Activated naive CD4-positive, alpha-beta T cell treated with anti-CD3 and anti-CD28 coated beads, Interleukin-2, amount 10 ng/mL, durations not matched to agents 7 days and 5 days (primary cell): ENCODE measurements around the gene PPCDC.

ENCODE experiments used
- CTCF ChIA-PET: fragments of 350-600 bp; sonication (Branson Sonifier 250); formaldehyde crosslinking; loops from one replicate; lab custom pipeline; 2021; ENCODE audit warnings: antibody characterized with exemption; lab: Charles Lee
- DNase-seq: peaks from one replicate; pipeline ENCODE4 v3.0.0-alpha.2; 2020
- H3K27ac Mint-ChIP-seq: one replicate; pipeline ENCODE4 v1.8.0; 2021; ENCODE audit warnings: mild to moderate bottlenecking, moderate library complexity, mixed read lengths
- H3K27me3 Mint-ChIP-seq: one replicate; pipeline ENCODE4 v1.8.0; 2021; ENCODE audit warnings: mild to moderate bottlenecking, mixed read lengths
- H3K36me3 Mint-ChIP-seq: one replicate; pipeline ENCODE4 v1.8.0; 2021; ENCODE audit warnings: mixed read lengths
- H3K4me1 Mint-ChIP-seq: one replicate; pipeline ENCODE4 v1.8.0; 2021; ENCODE audit warnings: mixed read lengths
- H3K4me3 Mint-ChIP-seq: one replicate; pipeline ENCODE4 v1.8.0; 2021; ENCODE audit warnings: mild to moderate bottlenecking, moderate library complexity, mixed read lengths
- H3K9me3 Mint-ChIP-seq: one replicate; pipeline ENCODE4 v1.8.0; 2021; ENCODE audit warnings: mixed read lengths

Gene PPCDC

GRCh38 chr15:75056036-75056435 is 32.6 kb downstream of the PPCDC start:
- no peak overlapping the region for H3K4me3 Mint-ChIP-seq
- H3K27ac Mint-ChIP-seq: no peak overlapping the region
- H3K4me1 Mint-ChIP-seq: peaks cover 14% of the 10 kb centered on the region
- peaks cover under 1% of the 10 kb centered on the region for H3K36me3 Mint-ChIP-seq
- no peak for DNase-seq
- CTCF ChIA-PET: interaction anchor here (1.1 to 3.2 kb wide), 2 partner anchors 13 to 148 kb away, joined by 3 to 10 read pairs; no protein-coding TSS in a partner anchor
- no peaks in the 10 kb centered on the region for H3K27me3 Mint-ChIP-seq
- no peaks in the 10 kb centered on the region for H3K9me3 Mint-ChIP-seq

DNA sequence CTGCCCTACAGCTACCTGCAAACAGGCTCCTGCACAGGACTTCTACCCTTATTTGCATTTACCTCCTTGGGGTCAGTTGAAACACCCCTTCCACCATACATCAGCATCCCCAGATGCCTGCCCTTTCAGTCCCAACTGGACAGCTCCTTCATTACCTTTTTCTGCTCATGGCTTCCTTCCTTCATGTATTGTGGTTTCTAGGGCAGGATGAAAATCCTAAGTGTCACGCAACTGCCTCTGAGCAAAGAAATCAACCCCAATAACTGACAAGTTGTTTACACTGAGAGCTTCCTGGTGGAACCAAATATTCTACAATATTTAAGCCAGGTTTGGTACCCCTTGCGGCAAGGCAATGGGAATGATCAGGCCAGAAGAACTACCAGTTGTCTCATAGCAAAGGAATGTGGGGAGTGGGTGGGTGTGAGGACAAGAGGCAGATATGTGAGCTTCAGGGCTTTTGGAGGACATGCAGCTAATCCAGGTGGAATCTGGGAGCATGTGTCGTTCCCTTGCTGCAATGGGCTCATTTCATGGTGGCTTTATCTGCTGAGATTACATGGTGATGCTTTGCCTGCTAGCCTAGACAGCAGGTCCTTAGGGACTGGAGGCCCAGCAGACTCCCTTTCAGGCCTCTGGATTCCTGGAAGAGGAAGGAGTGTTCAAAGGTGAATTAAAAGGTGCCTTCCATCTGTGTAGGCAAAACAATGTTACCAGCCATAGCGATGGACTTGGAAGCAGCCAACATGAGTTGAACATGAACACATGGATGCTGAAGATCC is 34.9 kb downstream of the PPCDC start:
- Mint-ChIP-seq H3K4me1 (peaks cover 21% of the 10 kb centered on the region), H3K36me3 (peaks cover under 1% of the 10 kb centered on the region), H3K4me3 (no peak overlapping the region), H3K27ac (no peak overlapping the region), H3K27me3 (no peaks in the 10 kb centered on the region), H3K9me3 (no peaks in the 10 kb centered on the region)
- no peak for DNase-seq
- CTCF ChIA-PET: interaction anchor here (1.0 to 3.2 kb wide), 3 partner anchors 15 to 146 kb away, joined by 3 to 10 read pairs (median 4); partner anchors contain the start of gene C15orf39

- no peak for DNase-seq
- peaks cover 23% of the 10 kb centered on the region for H3K4me1 Mint-ChIP-seq
- CTCF ChIA-PET: no interaction called here
- H3K27ac Mint-ChIP-seq: no peak overlapping the region
- H3K27me3 Mint-ChIP-seq: peaks cover 10% of the 10 kb centered on the region
- H3K9me3 Mint-ChIP-seq: no peaks in the 10 kb centered on the region
- peaks cover 2% of the 10 kb centered on the region for H3K36me3 Mint-ChIP-seq
- no peak overlapping the region for H3K4me3 Mint-ChIP-seq
Observed at GRCh38 chr15:75059607-75060006, 36.2 kb downstream of the PPCDC start.

- CTCF ChIA-PET: interaction anchor here (1.8 kb wide), 1 partner anchor 18 kb away, joined by 4 read pairs; no protein-coding TSS in a partner anchor
- Mint-ChIP-seq H3K27ac (no peak overlapping the region), H3K9me3 (peaks cover under 1% of the 10 kb centered on the region), H3K36me3 (peaks cover 8% of the 10 kb centered on the region), H3K4me3 (no peak overlapping the region), H3K4me1 (peaks cover 36% of the 10 kb centered on the region), H3K27me3 (peaks cover 17% of the 10 kb centered on the region)
- DNase-seq: no peak
Observed at GRCh38 chr15:75061272-75061671, 37.9 kb downstream of the PPCDC start.

- Mint-ChIP-seq H3K4me3 (no peak overlapping the region), H3K4me1 (peaks cover 50% of the 10 kb centered on the region), H3K27me3 (peaks cover 17% of the 10 kb centered on the region), H3K9me3 (peaks cover 2% of the 10 kb centered on the region), H3K27ac (no peak overlapping the region), H3K36me3 (peaks cover 10% of the 10 kb centered on the region)
- DNase-seq: no peak
- CTCF ChIA-PET: no interaction called here
Observed at GRCh38 chr15:75062706-75063105, 39.3 kb downstream of the PPCDC start.

GRCh38 chr15:75063338-75063737 is 39.9 kb downstream of the PPCDC start:
- Mint-ChIP-seq H3K36me3 (peaks cover 10% of the 10 kb centered on the region), H3K27ac (no peak overlapping the region), H3K4me1 (peaks cover 51% of the 10 kb centered on the region), H3K27me3 (peaks cover 20% of the 10 kb centered on the region), H3K4me3 (no peak overlapping the region), H3K9me3 (peaks cover 2% of the 10 kb centered on the region)
- CTCF ChIA-PET: no interaction called here
- DNase-seq: no peak

DNA sequence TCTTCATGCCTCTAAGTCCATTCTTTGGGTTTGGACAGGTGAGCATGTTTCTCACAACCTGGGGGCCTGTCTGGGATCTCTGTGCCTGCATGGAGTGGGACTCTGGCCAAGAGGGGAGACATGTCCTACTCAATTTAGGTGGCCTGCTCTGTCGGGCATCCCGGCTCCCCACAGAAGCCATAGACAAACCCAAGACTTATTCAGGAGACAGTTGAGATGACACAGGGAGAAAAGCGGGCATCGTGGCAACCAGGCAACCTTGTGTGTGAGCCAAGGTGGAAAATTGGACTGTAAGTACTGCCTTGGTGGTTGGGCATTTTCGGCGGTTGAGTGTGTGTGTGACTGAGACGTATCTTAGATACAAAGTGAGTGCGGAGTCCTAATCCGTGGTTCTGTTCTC is 40.5 kb downstream of the PPCDC start:
- H3K27me3 Mint-ChIP-seq: peaks cover 26% of the 10 kb centered on the region
- no peak for DNase-seq
- peak overlapping the region; percentile 36 for H3K27ac Mint-ChIP-seq
- H3K4me1 Mint-ChIP-seq: peaks cover 56% of the 10 kb centered on the region
- peaks cover 13% of the 10 kb centered on the region for H3K36me3 Mint-ChIP-seq
- H3K9me3 Mint-ChIP-seq: peaks cover 2% of the 10 kb centered on the region
- no peak overlapping the region for H3K4me3 Mint-ChIP-seq
- CTCF ChIA-PET: no interaction called here

DNA sequence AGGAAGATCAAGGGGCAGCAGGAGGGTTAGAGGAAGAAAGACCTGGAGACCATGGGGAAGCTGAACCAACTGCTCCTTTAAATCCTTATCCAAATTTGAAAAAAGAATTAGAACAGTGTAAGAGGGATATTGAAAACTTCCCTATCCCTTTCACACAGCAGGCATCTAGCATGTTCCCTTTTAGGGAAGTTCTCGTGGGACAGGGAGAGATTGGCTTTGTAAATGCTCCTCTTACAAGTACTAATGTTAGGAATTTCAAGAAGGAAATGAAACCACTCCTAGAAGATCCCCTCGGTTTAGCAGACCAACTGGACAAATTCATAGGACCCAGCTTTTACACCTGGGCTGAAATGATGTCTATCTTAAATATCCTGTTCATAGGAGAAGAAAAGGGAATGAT is 41.5 kb downstream of the PPCDC start:
- Mint-ChIP-seq H3K27ac (no peak overlapping the region), H3K9me3 (peaks cover 2% of the 10 kb centered on the region), H3K4me1 (peaks cover 65% of the 10 kb centered on the region), H3K36me3 (peaks cover 13% of the 10 kb centered on the region), H3K4me3 (no peak overlapping the region), H3K27me3 (peaks cover 30% of the 10 kb centered on the region)
- CTCF ChIA-PET: no interaction called here
- DNase-seq: no peak

GRCh38 chr15:75065467-75065850 is 42.1 kb downstream of the PPCDC start:
- CTCF ChIA-PET: interaction anchor here (1.0 to 2.7 kb wide), 3 partner anchors 22 to 136 kb away, joined by 3 to 14 read pairs (median 8); partner anchors contain the start of gene C15orf39
- Mint-ChIP-seq H3K27ac (peak overlapping the region; percentile 63), H3K4me3 (peak overlapping the region; percentile 31), H3K27me3 (peaks cover 31% of the 10 kb centered on the region), H3K9me3 (peaks cover 2% of the 10 kb centered on the region), H3K36me3 (peaks cover 14% of the 10 kb centered on the region), H3K4me1 (peaks cover 67% of the 10 kb centered on the region)
- DNase-seq: peak; percentile 29

DNA sequence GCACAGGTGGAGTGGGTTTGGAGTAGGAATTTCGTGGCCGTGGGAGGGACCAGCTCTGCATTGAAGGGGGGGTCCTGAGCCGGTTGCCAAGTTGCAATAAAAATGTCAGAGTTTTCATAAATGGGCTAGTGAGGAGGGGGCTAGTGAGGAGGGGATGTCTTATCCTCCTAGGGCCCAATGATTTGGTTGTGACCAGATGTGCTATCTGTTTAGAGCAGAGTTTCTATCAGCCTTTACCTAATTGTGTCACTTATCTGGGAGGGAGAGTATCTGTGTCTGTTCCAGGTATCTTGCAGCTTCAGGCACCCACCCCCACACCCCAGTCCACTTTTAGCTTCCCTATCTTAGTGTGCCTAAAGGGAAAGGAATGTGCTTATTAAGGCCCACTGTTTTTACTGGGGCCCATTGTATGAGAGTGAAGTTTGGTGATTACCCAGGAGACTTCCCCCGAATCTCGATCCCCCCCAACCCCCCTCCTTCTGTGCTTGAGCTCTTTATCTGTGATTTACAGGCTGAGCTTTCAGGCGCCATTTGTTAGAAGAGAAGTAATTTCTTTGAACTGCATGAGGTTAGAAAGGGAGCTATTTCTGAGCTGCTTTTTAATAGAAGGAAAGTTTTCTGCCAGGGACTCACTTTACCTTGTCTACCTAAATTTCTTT is 42.6 kb downstream of the PPCDC start:
- H3K36me3 Mint-ChIP-seq: peaks cover 15% of the 10 kb centered on the region

DNA sequence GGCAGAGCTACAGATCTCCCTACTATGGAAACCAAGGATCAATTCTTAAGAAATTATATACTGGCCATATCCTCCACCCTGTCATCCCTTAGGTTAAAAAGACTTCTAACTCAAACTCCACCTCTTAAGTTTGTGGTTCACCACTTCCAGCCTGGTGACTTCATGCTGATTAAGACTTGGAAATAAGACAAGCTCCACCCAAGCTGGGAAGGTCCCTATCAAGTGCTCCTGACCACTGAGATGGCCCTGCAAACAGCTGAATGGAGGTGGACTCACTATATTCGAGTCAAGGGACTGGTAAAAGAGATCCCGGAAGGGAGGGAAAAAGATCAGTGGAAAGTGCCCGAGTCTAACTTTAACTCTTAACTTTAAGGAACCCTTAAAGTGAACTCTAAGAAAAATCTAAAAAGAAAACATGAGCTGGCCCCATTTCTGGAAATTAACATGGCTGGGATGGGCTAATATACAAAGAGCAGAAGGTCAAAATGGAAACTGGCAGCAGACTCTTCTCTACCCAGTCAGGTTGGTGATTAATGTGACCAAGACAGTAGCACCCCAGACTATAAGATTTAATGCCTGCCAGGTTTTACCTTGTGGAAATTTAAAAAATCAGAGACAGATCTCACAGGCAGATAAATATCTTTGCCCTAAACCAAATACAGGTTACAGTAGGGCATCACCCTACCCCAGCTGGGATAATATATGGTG is 43.9 kb downstream of the PPCDC start:
- peaks cover 15% of the 10 kb centered on the region for H3K36me3 Mint-ChIP-seq
- peaks cover 45% of the 10 kb centered on the region for H3K27me3 Mint-ChIP-seq
- H3K27ac Mint-ChIP-seq: peak overlapping the region; percentile 90
- peak; percentile 75 for DNase-seq
- CTCF ChIA-PET: interaction anchor here (0.7 to 2.7 kb wide), 4 partner anchors 24 to 136 kb away, joined by 3 to 14 read pairs (median 6); partner anchors contain the start of gene C15orf39
- H3K4me3 Mint-ChIP-seq: peak overlapping the region; percentile 33
- peaks cover 2% of the 10 kb centered on the region for H3K9me3 Mint-ChIP-seq
- H3K4me1 Mint-ChIP-seq: peaks cover 68% of the 10 kb centered on the region

More for the DNA sequence above, 42.6 kb downstream of the PPCDC start:
- peak overlapping the region; percentile 90 for H3K27ac Mint-ChIP-seq
- no peak for DNase-seq
- no peak overlapping the region for H3K4me3 Mint-ChIP-seq
- H3K4me1 Mint-ChIP-seq: peaks cover 67% of the 10 kb centered on the region
- H3K9me3 Mint-ChIP-seq: peaks cover 2% of the 10 kb centered on the region
- CTCF ChIA-PET: interaction anchor here (1.0 to 2.7 kb wide), 3 partner anchors 23 to 135 kb away, joined by 3 to 14 read pairs (median 8); partner anchors contain the start of gene C15orf39
- H3K27me3 Mint-ChIP-seq: peaks cover 36% of the 10 kb centered on the region

DNA sequence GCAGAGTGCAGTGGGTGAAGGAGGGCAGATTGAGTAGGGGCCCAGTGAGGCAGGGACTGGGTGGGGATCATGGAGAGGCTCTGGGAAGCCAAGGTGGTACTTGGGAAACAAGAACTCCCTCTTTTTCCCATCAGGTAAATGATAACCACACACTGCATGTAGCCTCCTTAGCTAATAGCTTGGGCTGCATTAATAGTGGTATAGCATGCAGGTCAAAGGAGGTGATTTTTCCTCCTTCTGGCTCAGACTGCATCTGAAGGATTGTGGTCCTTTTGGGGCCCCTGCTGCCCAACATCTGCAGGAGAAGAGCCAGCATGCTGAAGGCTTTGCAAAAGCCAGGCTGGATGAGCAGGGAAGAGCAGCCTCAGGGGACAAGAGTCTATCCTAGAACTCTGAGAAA is 45.4 kb downstream of the PPCDC start:
- peaks cover 2% of the 10 kb centered on the region for H3K9me3 Mint-ChIP-seq
- peaks cover 67% of the 10 kb centered on the region for H3K4me1 Mint-ChIP-seq
- peaks cover 15% of the 10 kb centered on the region for H3K36me3 Mint-ChIP-seq
- H3K4me3 Mint-ChIP-seq: no peak overlapping the region
- DNase-seq: no peak
- CTCF ChIA-PET: interaction anchor here (1.0 kb wide), 1 partner anchor 135 kb away, joined by 3 read pairs; no protein-coding TSS in a partner anchor
- H3K27me3 Mint-ChIP-seq: peaks cover 44% of the 10 kb centered on the region
- H3K27ac Mint-ChIP-seq: no peak overlapping the region

DNA sequence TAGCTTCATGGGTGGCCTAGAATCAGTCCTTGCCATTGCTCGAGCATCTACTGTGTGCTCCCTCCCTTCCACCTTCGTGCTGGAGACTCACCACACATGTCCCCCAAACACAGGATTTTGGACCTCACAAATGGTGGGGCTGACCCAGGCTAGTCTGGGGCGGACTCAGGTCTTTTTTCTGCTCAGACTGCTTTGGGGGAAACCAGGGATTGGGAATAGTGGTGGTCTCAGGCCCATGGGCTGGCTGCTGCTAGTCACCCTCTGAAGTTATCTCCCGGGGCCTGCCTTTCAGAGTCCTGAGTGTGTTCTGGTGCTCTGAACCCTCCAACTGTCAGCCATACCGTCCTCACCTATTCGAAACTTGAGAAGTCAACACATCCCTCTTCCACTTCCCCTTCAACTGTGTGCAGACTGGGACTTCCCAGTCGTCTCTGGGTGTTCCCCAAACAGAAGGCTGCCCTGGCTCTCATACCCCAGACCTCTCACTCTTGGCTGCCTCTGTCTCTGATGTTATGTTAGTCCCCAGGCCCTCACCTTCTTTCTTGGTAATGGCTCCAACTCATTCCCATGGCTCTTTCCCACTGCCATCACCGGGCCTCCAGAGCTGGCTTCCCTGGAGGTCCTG is 46.0 kb downstream of the PPCDC start:
- CTCF ChIA-PET: interaction anchor here (1.0 kb wide), 1 partner anchor 135 kb away, joined by 3 read pairs; no protein-coding TSS in a partner anchor
- Mint-ChIP-seq H3K36me3 (peaks cover 15% of the 10 kb centered on the region), H3K4me3 (no peak overlapping the region), H3K27me3 (peaks cover 37% of the 10 kb centered on the region), H3K9me3 (peaks cover 2% of the 10 kb centered on the region), H3K4me1 (peaks cover 64% of the 10 kb centered on the region), H3K27ac (no peak overlapping the region)
- no peak for DNase-seq
